SIG-M5 treated with dmso at 0.1 percent for 504 hours (cell line): ENCODE measurements around the gene TAOK2.
"Not testable (repeated sequence)": the region's sequence is repeated elsewhere in the genome, so short reads cannot be mapped to it uniquely, and the experiment has no call there.

Experiments used
- DNase-seq: peaks from one replicate; lab custom pipeline; 2025; ENCODE audit not compliant: unreplicated experiment; lab: John Stamatoyannopoulos, UW

Gene TAOK2

GRCh38 chr16:29973384-29974246, at the start of gene TAOK2:
Gene TAOK2 (plus strand): TSS chr16:29973868. CDS start chr16:29977773, 3,905 bp downstream.
- DNase-seq, result peak; percentile 98

DNA sequence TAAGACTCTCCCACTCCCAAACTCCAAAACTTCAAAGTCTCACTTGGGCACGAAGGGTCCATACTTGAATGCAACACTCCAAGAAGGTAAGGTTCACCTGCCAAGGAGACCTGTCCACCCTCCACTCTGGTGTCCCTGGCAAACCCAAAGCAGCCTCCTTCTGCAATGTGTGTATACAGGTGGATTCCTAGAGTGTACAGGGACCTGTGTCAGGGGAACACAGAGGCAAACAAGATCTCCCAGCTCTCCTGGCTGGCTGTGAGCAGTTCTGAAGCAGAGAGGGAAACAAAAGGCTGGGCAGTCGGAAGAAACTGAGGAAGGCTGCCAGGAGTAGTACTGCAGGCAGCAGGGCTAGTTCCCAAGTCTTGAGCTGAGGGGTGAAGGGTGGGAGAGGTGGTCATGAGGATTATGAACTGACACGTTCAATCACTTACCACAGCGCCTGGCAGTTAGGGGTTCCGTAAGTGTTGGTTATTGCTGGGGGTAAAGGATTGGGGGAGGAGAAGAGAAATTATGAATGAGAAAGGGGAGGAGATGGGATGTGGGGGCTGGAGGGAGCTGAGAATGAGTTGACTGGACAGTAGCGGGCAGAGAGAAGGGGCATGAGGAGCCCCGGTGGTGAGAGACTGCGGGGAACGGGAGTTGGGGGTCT, 48.4 kb upstream of the TAOK2 start:
- no peak for DNase-seq

- peak; percentile 70 for DNase-seq
These were observed 47.6 kb upstream of the TAOK2 start, which contains the start of gene KCTD13 for GRCh38 chr16:29925781-29926710. Gene KCTD13 (minus strand): TSS chr16:29926226. CDS start chr16:29926033, 193 bp downstream.

DNA sequence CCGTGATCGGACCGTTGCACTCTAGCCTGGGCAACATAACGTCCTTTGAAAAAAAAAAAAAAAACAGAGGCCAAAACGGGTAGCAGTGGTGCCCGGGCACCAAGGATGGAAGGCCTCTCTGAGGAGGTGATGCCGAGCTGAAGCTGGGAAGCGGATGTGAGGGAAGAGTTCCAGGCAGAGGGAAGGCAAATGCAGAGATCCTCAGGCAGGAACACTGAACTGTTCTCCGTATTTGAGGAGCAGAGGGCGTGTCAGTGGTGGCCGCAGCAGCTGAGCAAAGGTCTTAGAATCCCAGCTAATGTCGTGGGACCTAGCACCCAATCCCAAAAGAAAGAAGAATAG, 47.0 kb upstream of the TAOK2 start:
- DNase-seq, result no peak

- DNase-seq, result no peak
These were observed 46.4 kb upstream of the TAOK2 start for GRCh38 chr16:29927070-29927905.

GRCh38 chr16:29931750-29932149, 41.9 kb upstream of the TAOK2 start:
- DNase-seq, result not testable (repeated sequence)

- DNase-seq, result no peak
These were observed 33.0 kb upstream of the TAOK2 start for GRCh38 chr16:29940656-29941055.

DNA sequence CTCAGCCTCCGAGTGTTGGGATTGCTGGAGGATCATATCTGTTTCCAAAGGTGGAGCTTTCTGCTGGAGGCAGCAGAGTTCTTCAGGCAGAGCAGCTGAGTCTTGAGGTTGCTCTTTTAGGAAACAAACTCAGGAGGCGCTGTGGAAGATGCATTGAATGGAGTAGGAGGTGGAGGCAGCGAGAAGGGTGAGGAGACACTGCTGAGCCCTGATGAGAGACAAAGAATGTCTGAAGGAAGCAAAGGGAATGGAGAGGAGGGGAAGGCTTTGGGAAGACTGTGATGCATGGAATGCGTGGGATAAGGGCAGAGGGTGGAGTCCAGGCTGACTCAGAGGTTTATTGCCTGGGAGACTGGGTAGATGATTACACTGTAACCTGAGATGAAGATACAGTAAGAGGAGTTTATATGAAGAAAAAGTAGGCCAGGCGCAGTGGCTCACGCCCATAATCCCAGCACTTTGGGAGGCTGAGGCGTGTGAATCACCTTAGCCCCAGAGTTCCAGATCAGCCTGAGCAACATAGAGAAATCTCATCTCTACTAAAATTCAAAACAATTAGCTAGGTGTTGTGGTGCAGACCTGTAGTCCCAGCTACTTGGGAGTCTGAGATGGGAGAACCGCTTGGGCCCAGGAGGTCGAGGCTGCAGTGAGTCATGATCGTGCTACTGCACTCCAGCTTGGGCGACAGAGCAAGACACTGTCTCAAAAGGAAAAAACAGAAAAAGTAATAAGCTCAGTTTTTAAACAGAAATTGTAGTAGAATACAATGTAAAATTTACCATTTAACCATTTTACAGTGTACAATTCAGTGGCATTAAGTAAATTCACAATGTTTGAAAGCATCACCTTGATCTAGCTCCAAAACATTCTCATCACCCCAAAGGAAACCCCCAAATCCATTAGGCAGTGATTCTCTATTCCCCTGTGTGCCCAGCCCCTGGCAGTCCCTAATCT, 29.5 kb upstream of the TAOK2 start:
- DNase-seq, result peak; percentile 73

DNA sequence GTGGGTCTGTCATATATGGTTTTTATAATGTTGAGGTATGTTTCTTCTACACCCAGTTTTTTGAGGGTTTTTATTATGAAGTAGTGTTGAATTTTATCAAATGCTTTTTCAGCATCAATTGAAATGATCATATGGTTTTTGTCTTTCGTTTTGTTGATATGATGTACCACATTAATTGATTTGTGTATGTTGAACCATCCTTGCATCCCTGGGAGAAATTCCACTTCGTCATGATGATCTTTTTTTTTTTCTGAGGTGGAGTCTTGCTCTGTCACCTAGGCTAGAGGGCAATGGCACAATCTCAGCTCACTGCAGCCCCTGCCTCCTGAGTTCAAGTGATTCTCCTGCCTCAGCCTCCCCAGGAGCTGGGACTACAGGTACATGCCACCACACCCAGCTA, 25.8 kb upstream of the TAOK2 start:
- no peak for DNase-seq

GRCh38 chr16:29950806-29951461, 22.7 kb upstream of the TAOK2 start:
- DNase-seq, result no peak

DNA sequence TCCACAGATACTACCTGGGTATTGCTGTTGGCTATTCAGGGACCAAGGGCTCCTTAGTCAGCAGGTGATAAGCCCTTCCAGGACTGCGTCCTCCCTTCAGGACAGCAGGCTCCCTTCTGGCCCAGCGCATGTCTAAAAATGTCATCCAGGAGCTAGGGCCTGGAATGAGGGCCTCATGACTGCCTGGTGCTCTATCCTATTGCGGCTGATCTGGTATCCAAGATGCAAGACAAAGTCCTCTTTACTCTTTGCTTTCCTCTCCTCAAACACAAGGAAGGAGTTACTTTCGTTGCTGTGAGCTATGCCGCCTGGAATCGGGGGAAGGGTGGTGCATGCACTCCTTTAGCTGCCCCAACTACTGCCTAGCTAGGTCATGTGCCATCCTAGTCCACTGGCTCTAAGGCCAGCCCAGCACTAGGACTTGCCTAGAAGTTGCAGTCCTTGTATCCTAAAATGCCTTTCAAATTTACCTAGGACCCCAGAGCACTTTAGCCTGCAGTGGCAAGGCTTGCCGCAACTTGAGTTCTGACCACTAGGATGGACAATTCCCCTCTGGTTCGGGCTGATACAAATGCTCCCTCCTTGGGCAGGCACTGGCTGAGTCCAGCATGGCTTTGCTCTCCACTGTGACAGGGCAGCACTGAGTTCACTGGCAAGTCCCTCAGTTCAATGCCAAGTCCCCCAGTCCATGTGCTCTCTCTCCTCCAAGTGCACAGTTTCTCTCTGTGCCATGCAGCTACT, 21.9 kb upstream of the TAOK2 start:
- DNase-seq, result no peak

DNA sequence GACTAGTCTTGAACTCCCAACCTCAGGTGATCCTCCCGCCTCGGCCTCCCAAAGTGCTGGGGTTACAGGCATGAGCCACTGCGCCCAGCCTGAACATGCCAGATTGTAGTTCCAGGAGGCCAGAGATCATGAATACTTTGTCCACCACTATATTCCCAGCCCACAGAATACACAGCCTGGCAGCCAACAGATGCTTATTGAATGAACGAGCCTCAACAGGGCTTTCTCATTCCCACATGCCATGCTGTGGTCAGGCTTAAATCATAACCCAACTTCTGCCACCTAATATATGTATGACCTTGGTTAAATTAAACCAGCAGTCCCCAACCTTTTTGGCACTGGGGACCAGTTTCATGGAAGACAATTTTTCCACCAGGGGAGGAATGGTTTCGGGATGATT, 14.9 kb upstream of the TAOK2 start:
- no peak for DNase-seq

GRCh38 chr16:29959293-29959692, 14.4 kb upstream of the TAOK2 start:
- no peak for DNase-seq

DNA sequence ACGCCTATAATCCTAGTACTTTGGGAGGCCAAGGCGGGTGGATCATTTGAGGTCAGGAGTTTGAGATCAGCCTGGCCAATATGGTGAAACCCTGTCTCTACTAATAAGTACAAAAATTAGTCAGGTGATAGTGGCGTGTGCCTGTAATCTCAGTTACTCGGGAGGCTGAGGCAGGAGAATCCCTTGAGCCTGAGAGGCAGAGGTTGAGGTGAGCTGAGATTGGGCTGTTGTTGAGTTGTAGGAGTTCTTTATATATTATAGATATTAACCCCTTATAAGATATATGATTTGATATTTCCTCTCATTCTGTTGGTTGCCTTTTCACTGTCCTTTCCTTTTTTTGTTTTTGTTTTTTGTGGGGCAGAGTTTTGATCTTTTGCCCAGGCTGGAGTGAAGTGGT, 13.8 kb upstream of the TAOK2 start:
- DNase-seq, result not testable (repeated sequence)

- no peak for DNase-seq
These were observed 12.6 kb upstream of the TAOK2 start for GRCh38 chr16:29961127-29961478.

DNA sequence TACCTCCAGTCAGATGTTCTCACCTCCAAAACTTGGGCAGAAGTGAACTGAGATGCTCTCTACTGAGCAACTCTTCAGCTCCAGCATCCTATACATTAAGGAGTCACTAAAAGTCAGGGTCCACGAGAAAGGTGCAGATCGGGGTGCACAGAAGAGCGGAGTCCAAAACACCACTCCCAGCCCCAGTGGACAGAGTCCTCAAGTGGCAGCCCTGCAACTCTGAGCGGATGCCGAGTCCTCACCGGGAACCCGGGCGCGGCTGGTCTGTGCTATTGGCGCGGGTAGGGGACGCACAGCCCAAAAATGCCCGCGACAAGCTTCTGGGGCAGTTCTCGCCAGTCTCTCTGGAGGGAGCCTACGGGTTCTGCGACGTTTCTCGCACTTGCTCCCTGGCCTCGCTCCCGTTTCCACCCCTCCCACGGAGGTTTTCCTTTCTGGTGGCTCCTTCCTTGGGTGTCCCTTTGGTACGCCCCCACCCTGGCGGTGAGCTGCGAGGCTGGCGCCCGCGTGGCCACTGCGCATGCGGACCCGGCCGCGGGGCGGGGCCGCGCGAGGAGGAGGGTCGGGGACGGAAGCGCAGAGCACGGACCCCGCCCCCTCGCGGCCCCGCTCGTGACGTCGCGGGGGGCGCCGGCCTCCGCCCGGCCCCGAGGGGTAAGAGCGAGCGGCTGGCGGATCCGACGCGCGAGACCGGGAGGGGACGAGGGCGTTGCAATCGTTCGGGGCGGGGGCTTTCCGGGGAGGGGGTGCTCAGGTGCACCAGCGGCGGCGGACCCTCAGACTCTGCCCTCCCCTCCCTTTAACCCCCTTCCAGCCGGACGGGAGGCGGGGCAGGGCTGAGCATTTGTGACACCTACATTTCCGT, 12.0 kb upstream of the TAOK2 start, which contains the start of gene TMEM219:
TMEM219 (plus strand) TSS at position 601 of the 865 bp plus-strand sequence. CDS start 1,065 bp downstream, outside the sequence.
- peak; percentile 77 for DNase-seq
